Nephron (organoid): ENCODE data around the gene HEYL.

Experiments
- H3K27ac Mint-ChIP-seq, 3 experiments: 2 replicates each; pipeline ENCODE4 v1.8.0; 2020; ENCODE audit warnings: mixed read lengths in 3 of 3, mild to moderate bottlenecking in 2 of 3, moderate library complexity in 1 of 3
- H3K27me3 Mint-ChIP-seq: 2 replicates; pipeline ENCODE4 v1.8.0; 2021; ENCODE audit warnings: low read depth, mild to moderate bottlenecking, moderate library complexity, mixed read lengths
- H3K36me3 Mint-ChIP-seq: 2 replicates; pipeline ENCODE4 v1.8.0; 2020; ENCODE audit warnings: low read depth, mixed read lengths
- H3K4me1 Mint-ChIP-seq: 2 replicates; pipeline ENCODE4 v1.8.0; 2020; ENCODE audit warnings: mixed read lengths
- H3K4me3 Mint-ChIP-seq, 3 experiments: 2 replicates each; pipeline ENCODE4 v1.8.0; 2020; ENCODE audit warnings: mild to moderate bottlenecking in 3 of 3, mixed read lengths in 3 of 3, moderate library complexity in 2 of 3
- H3K9me3 Mint-ChIP-seq: 2 replicates; pipeline ENCODE4 v1.8.0; 2020; ENCODE audit warnings: mixed read lengths
- TF ChIP-seq, protein P1 (sequence below), 3 experiments: fragments of 200-600 bp; sonication (generic); IDR thresholded peaks; one replicate each; pipeline ENCODE4 v1.5.0; 2021; ENCODE audit warnings: antibody characterized with exemption in 3 of 3; ENCODE audit not compliant: unreplicated experiment in 3 of 3

HEYL gene

DNA sequence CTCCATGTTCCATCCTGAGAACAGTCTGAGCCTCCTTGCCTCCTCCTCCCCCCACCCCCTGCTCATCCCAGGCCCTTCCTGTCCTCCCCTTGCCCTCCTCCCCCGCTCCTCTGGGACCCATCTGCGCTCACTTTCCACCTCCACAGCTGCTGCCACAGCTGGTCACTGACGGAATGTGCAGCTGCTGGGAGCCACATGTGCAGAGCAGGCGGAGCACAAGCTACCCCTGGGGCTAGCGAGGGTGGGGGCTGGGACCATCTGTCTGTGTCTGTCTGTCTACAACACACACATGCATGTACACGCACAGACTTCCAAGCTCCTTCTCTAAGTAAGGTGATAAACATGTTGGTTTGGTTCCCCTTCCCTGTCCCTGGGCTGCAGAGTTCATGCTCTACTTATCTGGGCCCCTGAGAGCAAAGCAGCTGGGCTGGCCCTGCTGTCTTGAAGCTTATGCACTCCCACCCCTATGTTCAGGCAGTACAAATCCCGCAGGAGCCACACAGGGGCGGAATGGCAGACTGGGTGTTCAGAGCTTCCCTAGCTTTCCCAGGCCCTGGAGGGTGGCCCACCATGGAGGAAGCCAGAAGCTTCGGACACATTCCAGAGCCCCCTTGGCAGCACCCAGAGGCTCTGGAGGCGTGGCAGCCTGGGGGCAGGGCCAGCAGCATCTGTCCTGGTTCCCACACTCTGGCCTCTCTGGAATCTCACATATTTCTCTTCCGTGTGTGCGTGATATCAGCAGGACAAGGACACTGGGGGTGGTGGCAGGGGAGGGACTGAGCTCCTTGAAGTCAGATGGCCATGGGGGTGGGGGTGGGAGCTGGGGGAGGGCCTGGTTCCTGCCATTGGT lies 7.0 kb upstream of the HEYL start:
- H3K27me3 Mint-ChIP-seq: peaks cover 7% of the 10 kb centered on the region
- H3K9me3 Mint-ChIP-seq: no peaks in the 10 kb centered on the region
- peaks cover 83% of the 10 kb centered on the region for H3K4me1 Mint-ChIP-seq
- H3K4me3 Mint-ChIP-seq: peak overlapping the region; percentile 27 to 50 (median 50)
- peak overlapping the region; percentile 91 to 97 (median 96) for H3K27ac Mint-ChIP-seq
- H3K36me3 Mint-ChIP-seq: no peaks in the 10 kb centered on the region
- TF ChIP-seq, protein P1, sequence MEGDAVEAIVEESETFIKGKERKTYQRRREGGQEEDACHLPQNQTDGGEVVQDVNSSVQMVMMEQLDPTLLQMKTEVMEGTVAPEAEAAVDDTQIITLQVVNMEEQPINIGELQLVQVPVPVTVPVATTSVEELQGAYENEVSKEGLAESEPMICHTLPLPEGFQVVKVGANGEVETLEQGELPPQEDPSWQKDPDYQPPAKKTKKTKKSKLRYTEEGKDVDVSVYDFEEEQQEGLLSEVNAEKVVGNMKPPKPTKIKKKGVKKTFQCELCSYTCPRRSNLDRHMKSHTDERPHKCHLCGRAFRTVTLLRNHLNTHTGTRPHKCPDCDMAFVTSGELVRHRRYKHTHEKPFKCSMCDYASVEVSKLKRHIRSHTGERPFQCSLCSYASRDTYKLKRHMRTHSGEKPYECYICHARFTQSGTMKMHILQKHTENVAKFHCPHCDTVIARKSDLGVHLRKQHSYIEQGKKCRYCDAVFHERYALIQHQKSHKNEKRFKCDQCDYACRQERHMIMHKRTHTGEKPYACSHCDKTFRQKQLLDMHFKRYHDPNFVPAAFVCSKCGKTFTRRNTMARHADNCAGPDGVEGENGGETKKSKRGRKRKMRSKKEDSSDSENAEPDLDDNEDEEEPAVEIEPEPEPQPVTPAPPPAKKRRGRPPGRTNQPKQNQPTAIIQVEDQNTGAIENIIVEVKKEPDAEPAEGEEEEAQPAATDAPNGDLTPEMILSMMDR (IDR thresholded peaks at IDR 0.05; ENCODE audit: unreplicated experiment in 3 of 3): no peak

DNA sequence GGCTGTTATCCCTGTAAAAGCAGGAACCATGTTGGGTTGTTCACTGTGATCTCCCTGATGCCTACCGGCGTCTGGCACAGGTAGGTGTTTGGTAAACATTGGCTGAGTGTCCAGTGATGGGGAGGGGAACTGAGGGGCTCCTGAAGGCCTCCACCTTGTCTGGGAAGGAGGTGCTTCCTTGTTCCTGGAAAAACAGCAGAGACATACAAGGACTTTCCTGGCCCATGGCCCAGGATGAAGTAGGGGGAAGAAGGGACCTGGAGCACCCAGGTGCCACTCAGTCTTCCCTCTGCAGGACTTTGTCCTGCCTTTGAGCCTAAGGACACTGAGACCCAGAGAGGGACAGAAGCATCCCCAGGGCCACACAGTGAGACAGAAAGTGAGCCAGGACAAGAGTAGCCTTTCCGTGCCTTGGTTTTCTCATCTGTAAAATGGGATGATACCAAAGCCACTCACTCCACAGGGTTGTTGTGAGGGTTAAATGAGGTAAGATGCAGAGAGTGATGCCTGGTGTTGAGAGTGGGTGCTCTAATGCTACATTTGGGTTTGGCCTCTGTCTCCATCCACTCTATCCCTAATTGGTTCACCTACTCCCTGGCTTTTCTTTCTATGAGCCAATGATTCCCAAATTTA lies 6.1 kb upstream of the HEYL start:
- Mint-ChIP-seq H3K4me3 (peak overlapping the region in 2 of 3 experiments; percentile 28 to 31), H3K9me3 (no peaks in the 10 kb centered on the region), H3K27ac (peak overlapping the region; percentile 91 to 97 (median 96)), H3K4me1 (peaks cover 86% of the 10 kb centered on the region), H3K27me3 (peaks cover 7% of the 10 kb centered on the region), H3K36me3 (no peaks in the 10 kb centered on the region)
- TF ChIP-seq, protein P1 (IDR thresholded peaks at IDR 0.05; ENCODE audit: unreplicated experiment in 3 of 3): no peak

DNA sequence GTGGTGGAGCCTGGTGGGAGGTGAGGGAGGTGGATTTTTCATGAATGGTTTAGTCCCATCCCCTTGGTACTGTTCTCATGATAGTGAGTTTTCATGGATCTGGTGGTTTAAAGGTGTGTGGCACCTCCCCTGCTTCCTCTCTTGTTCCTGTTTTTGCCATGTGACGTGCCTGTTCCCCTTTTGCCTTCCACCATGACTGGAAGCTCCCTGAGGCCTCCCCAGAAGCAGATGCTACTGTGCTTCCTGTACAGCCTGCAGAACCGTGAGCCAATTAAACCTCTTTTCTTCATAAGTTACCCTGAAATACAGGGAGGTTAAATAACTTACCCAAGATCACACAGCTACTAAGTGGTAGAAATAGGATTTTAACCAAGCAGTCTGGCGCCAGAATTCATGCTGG lies 4.3 kb upstream of the HEYL start:
- Mint-ChIP-seq H3K4me3 (no peak overlapping the region), H3K4me1 (peaks cover 79% of the 10 kb centered on the region), H3K27ac (peak overlapping the region in 2 of 3 experiments; percentile 20 to 70), H3K9me3 (no peaks in the 10 kb centered on the region), H3K36me3 (no peaks in the 10 kb centered on the region), H3K27me3 (peaks cover 7% of the 10 kb centered on the region)
- TF ChIP-seq, protein P1 (IDR thresholded peaks at IDR 0.05; ENCODE audit: unreplicated experiment in 3 of 3): no peak

DNA sequence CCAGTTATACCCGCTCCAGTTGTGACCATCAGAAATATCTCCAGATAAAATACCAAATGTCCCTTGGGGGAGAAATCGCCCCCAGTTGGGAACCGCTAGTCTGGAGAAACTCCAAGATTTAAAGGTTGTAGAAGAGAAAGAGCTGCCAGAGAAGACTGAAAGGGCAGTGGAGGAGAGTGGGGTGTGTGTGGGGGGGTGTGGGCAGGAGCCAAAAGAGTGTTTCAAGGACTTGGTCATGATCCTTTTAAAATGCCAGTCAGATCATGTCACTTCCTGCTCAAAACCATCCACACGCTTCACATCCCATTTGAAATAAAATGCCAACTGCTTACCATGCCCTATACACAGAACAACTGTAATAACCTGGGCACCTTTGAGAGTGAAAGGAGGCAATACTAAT lies 3.4 kb upstream of the HEYL start:
- H3K9me3 Mint-ChIP-seq: no peaks in the 10 kb centered on the region
- H3K27ac Mint-ChIP-seq: peak overlapping the region; percentile 20 to 52 (median 31)
- peaks cover 79% of the 10 kb centered on the region for H3K4me1 Mint-ChIP-seq
- H3K27me3 Mint-ChIP-seq: peaks cover 7% of the 10 kb centered on the region
- H3K36me3 Mint-ChIP-seq: no peaks in the 10 kb centered on the region
- TF ChIP-seq, protein P1 (IDR thresholded peaks at IDR 0.05; ENCODE audit: unreplicated experiment in 3 of 3): no peak
- H3K4me3 Mint-ChIP-seq: peak overlapping the region in 1 of 3 experiments; percentile 41

DNA sequence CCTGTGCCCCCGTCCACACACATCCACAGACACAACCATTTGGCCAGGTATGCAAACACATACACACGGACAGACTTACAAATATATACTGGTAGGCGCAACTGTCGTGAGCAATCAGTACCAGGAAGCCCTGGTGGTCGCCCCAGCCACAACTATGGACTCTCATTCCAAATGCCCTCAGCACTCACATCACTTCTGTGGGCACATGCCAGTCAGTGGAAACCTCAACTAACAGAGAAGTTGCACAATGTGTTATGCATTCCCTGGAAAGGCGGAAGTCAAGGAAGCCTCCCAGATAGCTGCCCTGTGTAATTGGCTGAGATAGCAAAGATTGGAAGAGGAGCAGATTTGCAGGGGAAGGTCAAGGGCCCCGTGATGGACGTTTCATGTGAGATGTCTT lies 1.4 kb upstream of the HEYL start:
- Mint-ChIP-seq H3K9me3 (no peaks in the 10 kb centered on the region), H3K27me3 (peaks cover 7% of the 10 kb centered on the region), H3K4me3 (peak overlapping the region in 2 of 3 experiments; percentile 83 to 84), H3K4me1 (peaks cover 79% of the 10 kb centered on the region), H3K36me3 (no peaks in the 10 kb centered on the region), H3K27ac (peak overlapping the region; percentile 22 to 29 (median 23))
- TF ChIP-seq, protein P1 (IDR thresholded peaks at IDR 0.05; ENCODE audit: unreplicated experiment in 3 of 3): no peak
